Left lung (tissue), 10 donors: ENCODE measurements around the gene CD83. TPM values are rescaled to one million over a fixed set of nuclear protein-coding genes. Genes with fewer than 3 reads are reported as not detected.

Experiments
- ATAC-seq: fragments of 200-7000 bp; cut with Tn5 transposase; one replicate; pipeline ENCODE4 v1.9.1; 2020; ENCODE audit warnings: moderate library complexity
- DNase-seq, 4 donors: peaks; one replicate each; pipeline ENCODE4 v3.0.0-alpha.2; 2013 to 2020
- H3K27ac ChIP-seq, 2 donors: fragments of 200-600 bp; sonication (generic) in 1 of 2; one replicate each; pipeline versions ENCODE4 v1.5.0 to v1.8.0; 2020 to 2021
- H3K27me3 ChIP-seq, 2 donors: fragments of 200-600 bp; sonication (generic) in 1 of 2; one replicate each; pipeline versions ENCODE4 v1.5.0 to v1.8.0; 2020 to 2021
- H3K36me3 ChIP-seq, 2 donors: fragments of 200-600 bp; sonication (generic) in 1 of 2; one replicate each; pipeline versions ENCODE4 v1.5.0 to v1.8.0; 2020 to 2021
- H3K4me1 ChIP-seq, 2 donors: fragments of 200-600 bp; one replicate each; pipeline ENCODE4 v1.8.0; 2021
- H3K4me3 ChIP-seq, 2 donors: fragments of 200-600 bp; sonication (generic) in 1 of 2; one replicate each; pipeline versions ENCODE4 v1.5.0 to v1.8.0; 2020 to 2021; ENCODE audit warnings: mild to moderate bottlenecking in 1 of 2
- H3K9me3 ChIP-seq, 2 donors: fragments of 200-600 bp; sonication (generic) in 1 of 2; one replicate each; pipeline versions ENCODE4 v1.5.0 to v1.8.0; 2020 to 2021
- intact Hi-C, 2 donors: fragments of 100-400 bp; cut with DNase I; formaldehyde crosslinking; loops; one replicate each; pipeline versions ENCODE4 v1.11.2 to v1.14.2; 2022
- polyA plus RNA-seq, 6 donors: library from polyadenylated mRNA; unstranded; fragments of 120-200 nt; gene quantifications; one replicate each; pipeline ENCODE4 v1.2.1, GENCODE V29; 2013; ENCODE audit not compliant: insufficient read length in 6 of 6
- total RNA-seq, 2 donors: library from RNA; stranded (reverse); fragmentation: NEBNext Ultra II Directional; extraction: Animal tissue kit (Norgen Biotek cat#: 25700); gene quantifications; one replicate each; pipeline ENCODE4 v1.2.1, GENCODE V29; 2021
- TF ChIP-seq, protein P1 (sequence below), 2 donors: fragments of 200-600 bp; sonication (generic) in 1 of 2; IDR thresholded peaks; one replicate each; pipeline versions ENCODE4 v1.5.0 to v1.8.0; 2021; ENCODE audit warnings: antibody characterized with exemption in 2 of 2
- donor health status: DM: no; HTN: yes; CAD: no.
- donor health status: DM: no; HTN: no; CAD: no.

The CD83 gene
- total and polyA plus RNA-seq, 8 donors, result 13.9 to 22.1 (median 17.8) TPM

DNA sequence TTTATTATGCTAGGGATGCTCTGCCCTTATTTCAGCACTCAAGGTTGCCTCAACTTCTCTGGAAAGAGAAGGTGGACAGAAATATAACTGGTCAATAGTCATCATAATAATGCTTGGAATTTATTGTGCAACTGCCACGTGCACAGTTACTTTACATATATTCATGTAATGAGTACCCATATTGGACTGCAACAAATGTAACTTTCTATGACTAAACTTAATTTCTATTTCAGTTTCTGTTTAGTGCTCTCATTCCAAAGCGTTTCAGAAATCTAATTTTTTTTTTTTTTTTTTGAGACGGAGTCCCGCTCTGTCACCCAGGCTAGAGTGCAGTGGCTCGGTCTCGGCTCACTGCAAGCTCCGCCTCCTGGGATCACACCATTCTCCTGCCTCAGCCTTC is 28.3 kb upstream of the CD83 start:
- TF ChIP-seq, protein P1, sequence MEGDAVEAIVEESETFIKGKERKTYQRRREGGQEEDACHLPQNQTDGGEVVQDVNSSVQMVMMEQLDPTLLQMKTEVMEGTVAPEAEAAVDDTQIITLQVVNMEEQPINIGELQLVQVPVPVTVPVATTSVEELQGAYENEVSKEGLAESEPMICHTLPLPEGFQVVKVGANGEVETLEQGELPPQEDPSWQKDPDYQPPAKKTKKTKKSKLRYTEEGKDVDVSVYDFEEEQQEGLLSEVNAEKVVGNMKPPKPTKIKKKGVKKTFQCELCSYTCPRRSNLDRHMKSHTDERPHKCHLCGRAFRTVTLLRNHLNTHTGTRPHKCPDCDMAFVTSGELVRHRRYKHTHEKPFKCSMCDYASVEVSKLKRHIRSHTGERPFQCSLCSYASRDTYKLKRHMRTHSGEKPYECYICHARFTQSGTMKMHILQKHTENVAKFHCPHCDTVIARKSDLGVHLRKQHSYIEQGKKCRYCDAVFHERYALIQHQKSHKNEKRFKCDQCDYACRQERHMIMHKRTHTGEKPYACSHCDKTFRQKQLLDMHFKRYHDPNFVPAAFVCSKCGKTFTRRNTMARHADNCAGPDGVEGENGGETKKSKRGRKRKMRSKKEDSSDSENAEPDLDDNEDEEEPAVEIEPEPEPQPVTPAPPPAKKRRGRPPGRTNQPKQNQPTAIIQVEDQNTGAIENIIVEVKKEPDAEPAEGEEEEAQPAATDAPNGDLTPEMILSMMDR (IDR thresholded peaks at IDR 0.05), result no peak
- DNase-seq (no peak), ATAC-seq (no peak)
- Histone ChIP-seq H3K4me1 (no peaks in the 10 kb centered on the region), H3K27me3 (no peaks in the 10 kb centered on the region), H3K36me3 (no peaks in the 10 kb centered on the region), H3K4me3 (no peak overlapping the region), H3K9me3 (no peaks in the 10 kb centered on the region), H3K27ac (no peak overlapping the region)
- intact Hi-C loops, result no loop called here

DNA sequence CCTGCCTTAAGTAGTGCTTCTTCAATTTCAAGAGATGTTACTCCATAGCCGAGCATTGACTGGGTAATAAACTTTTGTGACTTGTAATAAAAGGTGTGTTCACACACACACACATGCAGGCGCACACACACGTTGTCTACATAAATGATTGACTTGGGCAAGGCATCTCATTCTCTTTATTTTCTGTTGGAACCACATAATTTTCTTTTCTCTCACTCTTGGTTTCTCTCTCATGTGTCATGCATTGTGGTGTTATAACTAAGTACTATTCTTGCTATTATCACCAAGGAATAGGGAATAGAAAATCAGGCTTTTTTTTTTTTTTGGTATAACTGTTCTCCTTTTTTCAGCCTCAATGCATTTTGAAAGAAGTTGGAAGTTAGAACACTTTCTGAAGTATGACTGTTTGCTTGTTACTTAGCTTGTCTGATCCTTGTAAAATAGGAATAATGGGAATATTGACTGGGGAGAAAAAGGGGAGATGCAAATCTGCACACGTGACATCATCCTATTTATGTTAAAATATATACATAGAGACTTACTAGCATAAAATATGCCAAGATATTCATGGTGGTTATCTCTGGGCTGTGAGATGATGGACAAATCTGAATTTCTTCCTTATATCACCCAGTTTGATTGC is 26.1 kb upstream of the CD83 start:
- DNase-seq, result no peak
- Histone ChIP-seq H3K4me1 (no peaks in the 10 kb centered on the region), H3K27me3 (no peaks in the 10 kb centered on the region), H3K4me3 (no peak overlapping the region), H3K36me3 (no peaks in the 10 kb centered on the region), H3K27ac (no peak overlapping the region), H3K9me3 (no peaks in the 10 kb centered on the region)
- intact Hi-C loops, result no loop called here
- ATAC-seq, result no peak
- TF ChIP-seq, protein P1 (IDR thresholded peaks at IDR 0.05), result no peak

GRCh38 chr6:14092316-14092715 is 25.3 kb upstream of the CD83 start:
- Histone ChIP-seq H3K27ac (no peak overlapping the region), H3K27me3 (no peaks in the 10 kb centered on the region), H3K4me3 (no peak overlapping the region), H3K36me3 (no peaks in the 10 kb centered on the region), H3K4me1 (no peaks in the 10 kb centered on the region), H3K9me3 (no peaks in the 10 kb centered on the region)
- no peak for DNase-seq
- ATAC-seq, result no peak
- intact Hi-C loops, result no loop called here
- TF ChIP-seq, protein P1 (IDR thresholded peaks at IDR 0.05), result no peak

DNA sequence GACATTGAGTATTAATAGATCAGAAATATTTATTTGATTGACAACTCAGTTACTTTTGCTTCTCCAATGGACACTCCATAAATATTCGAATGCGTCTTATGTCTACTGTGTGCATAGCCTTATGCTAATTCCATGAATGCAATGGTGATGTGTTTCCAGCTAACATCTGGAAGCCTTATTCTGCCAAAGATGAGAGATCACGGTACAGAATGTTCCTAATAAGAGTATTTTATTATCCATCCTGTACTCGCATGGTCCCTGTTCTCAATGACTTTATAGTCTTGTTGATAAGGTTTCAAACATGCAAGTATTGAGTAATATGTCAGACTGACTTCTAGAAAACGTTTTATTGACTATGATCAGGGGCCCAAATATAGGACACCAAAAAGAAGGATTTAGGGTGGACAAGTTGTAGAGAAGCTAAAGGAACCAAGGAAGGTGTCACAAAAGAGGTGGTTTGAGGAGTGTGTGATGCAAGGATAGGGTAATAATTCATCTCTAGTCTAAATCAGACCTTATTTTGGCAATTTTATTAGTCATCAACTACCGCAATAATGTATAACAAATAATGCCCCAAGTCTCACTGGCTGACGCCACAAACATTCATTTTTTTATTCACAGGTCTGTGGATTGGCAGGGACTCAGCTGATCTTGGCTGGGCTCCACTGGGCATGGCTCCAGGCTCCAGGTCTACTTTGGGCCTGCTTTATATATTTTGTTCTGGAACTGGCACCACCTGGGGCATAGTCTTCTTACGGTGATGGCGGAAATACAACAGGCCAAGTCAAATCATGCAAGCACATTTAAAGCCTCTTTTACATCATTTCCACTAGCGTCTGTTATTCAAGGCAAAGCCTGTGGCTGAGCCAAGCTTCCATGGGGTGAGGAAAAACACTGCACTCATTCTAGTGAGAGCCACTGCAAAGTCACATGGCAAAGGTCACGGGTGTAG is 24.5 kb upstream of the CD83 start:
- H3K4me1 ChIP-seq, result no peaks in the 10 kb centered on the region
- H3K4me3 ChIP-seq, result no peak overlapping the region
- H3K9me3 ChIP-seq, result no peaks in the 10 kb centered on the region
- ATAC-seq, result no peak
- TF ChIP-seq, protein P1 (IDR thresholded peaks at IDR 0.05), result no peak
- H3K27ac ChIP-seq, result no peak overlapping the region
- H3K36me3 ChIP-seq, result no peaks in the 10 kb centered on the region
- no peak for DNase-seq
- H3K27me3 ChIP-seq, result no peaks in the 10 kb centered on the region
- intact Hi-C loops, result no loop called here

DNA sequence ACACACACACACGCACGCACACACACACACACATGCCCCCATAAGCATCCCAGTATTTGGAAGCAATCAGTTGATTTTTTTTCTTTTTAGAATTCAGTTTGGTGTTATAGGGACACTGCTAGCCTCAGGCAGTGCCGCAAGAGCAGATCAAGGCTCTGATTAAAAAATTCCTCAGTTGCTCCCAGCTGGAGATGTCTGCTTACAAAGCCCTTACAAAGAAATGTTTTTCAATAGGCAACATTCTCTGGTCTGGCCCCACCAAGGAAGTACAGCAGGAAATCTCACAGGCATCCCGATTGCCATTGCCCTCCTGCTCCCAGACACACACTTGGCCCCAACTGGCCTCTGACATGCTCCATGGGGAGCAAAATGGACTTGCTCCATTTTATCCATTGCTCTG is 22.9 kb upstream of the CD83 start:
- Histone ChIP-seq H3K4me3 (no peak overlapping the region), H3K36me3 (no peaks in the 10 kb centered on the region), H3K4me1 (no peaks in the 10 kb centered on the region), H3K27me3 (no peaks in the 10 kb centered on the region), H3K9me3 (no peaks in the 10 kb centered on the region), H3K27ac (no peak overlapping the region)
- ATAC-seq (no peak), DNase-seq (no peak)
- intact Hi-C loops, result no loop called here
- TF ChIP-seq, protein P1 (IDR thresholded peaks at IDR 0.05), result no peak
